ENCODE data around the gene SLC44A5.

- TF ChIP-seq POLR2A (IDR thresholded peaks at IDR 0.05; ENCODE audit: extremely low read depth, insufficient read length): no peak
- TF ChIP-seq CTCF (IDR thresholded peaks at IDR 0.05; ENCODE audit: low read depth, low read length): no peak
- no peak for TF ChIP-seq MAX (IDR thresholded peaks at IDR 0.05; ENCODE audit: low read depth, low read length)
Measured at GRCh38 chr1:75172556-75172955, 438.4 kb downstream of the SLC44A5 start.
